ENCODE measurements around the gene CAV1.

CAV1 gene

GRCh38 chr7:116557901-116558300, 33.1 kb downstream of the CAV1 start:
- no peak overlapping the region; the same call in 1 of the 2 replicates for H3K27ac ChIP-seq
- TF ChIP-seq ZFX (IDR thresholded peaks at IDR 0.05) (no peak), CTCF (conservative IDR thresholded peaks at IDR 0.05) (no peak)

GRCh38 chr7:116560021-116560970, 35.5 kb downstream of the CAV1 start:
- no peak for TF ChIP-seq ZFX (IDR thresholded peaks at IDR 0.05)

GRCh38 chr7:116561697-116562483, 37.1 kb downstream of the CAV1 start:
- no peak for TF ChIP-seq ZFX (IDR thresholded peaks at IDR 0.05)
- no peak for TF ChIP-seq CTCF (conservative IDR thresholded peaks at IDR 0.05)
- H3K27ac ChIP-seq, result no peak overlapping the region

More at GRCh38 chr7:116560021-116560970, 35.5 kb downstream of the CAV1 start:
- no peak overlapping the region for H3K27ac ChIP-seq

GRCh38 chr7:116562529-116563121, 37.8 kb downstream of the CAV1 start:
- no peak overlapping the region for H3K27ac ChIP-seq
- no peak for TF ChIP-seq CTCF (conservative IDR thresholded peaks at IDR 0.05)
- TF ChIP-seq ZFX (IDR thresholded peaks at IDR 0.05), result no peak

DNA sequence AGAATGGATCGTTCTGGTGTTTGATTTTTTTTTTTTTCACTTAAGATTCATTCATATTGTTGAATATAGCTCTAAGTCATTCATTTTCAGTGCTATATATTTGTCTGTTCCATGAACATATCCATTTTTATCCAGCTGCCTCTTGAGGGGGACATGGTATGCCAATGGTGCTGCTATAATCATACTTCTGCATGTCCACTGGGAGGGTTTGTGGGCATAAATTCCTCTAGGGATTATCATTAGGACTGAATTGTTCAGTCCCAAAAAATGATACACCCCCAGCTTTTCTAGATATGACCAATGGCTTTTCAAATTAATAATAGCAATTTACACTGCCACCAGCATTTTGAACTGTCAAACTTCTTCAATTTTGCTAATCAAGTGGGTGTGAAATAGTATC, 41.1 kb downstream of the CAV1 start:
- no peak overlapping the region for H3K27ac ChIP-seq
- TF ChIP-seq ZFX (IDR thresholded peaks at IDR 0.05), result no peak
- TF ChIP-seq CTCF (conservative IDR thresholded peaks at IDR 0.05), result no peak

GRCh38 chr7:116566666-116567065, 41.8 kb downstream of the CAV1 start:
- no peak for TF ChIP-seq CTCF (conservative IDR thresholded peaks at IDR 0.05)
- no peak for TF ChIP-seq ZFX (IDR thresholded peaks at IDR 0.05)
- H3K27ac ChIP-seq, result no peak overlapping the region

GRCh38 chr7:116569737-116570136, 44.9 kb downstream of the CAV1 start:
- no peak overlapping the region for H3K27ac ChIP-seq
- TF ChIP-seq ZFX (IDR thresholded peaks at IDR 0.05), result no peak
- no peak for TF ChIP-seq CTCF (conservative IDR thresholded peaks at IDR 0.05)
